Subcutaneous adipose tissue (tissue), 4 donors: ENCODE results near the gene PRTFDC1. TPM values are rescaled to one million over a fixed set of nuclear protein-coding genes. Genes with fewer than 3 reads are reported as not detected.

ENCODE experiments used
- total RNA-seq, 4 donors: library from RNA; depleted of rRNA; stranded (reverse); fragments of >200 nt; gene quantifications; one replicate each; pipeline ENCODE4 v1.1.0, GENCODE V29; 2016
- TF ChIP-seq, protein P1 (sequence below): fragments of 450-650 bp; IDR thresholded peaks from one replicate; pipeline ENCODE4 v1.5.1; 2016; ENCODE audit warnings: low read depth, mild to moderate bottlenecking, control low read depth, antibody characterized with exemption, moderate library complexity

Gene PRTFDC1
- total RNA-seq, 4 donors from 2014 or later, result 2.4 to 2.8 (median 2.7) TPM

GRCh38 chr10:24915304-24915703, 37.1 kb downstream of the PRTFDC1 start:
- TF ChIP-seq, protein P1, sequence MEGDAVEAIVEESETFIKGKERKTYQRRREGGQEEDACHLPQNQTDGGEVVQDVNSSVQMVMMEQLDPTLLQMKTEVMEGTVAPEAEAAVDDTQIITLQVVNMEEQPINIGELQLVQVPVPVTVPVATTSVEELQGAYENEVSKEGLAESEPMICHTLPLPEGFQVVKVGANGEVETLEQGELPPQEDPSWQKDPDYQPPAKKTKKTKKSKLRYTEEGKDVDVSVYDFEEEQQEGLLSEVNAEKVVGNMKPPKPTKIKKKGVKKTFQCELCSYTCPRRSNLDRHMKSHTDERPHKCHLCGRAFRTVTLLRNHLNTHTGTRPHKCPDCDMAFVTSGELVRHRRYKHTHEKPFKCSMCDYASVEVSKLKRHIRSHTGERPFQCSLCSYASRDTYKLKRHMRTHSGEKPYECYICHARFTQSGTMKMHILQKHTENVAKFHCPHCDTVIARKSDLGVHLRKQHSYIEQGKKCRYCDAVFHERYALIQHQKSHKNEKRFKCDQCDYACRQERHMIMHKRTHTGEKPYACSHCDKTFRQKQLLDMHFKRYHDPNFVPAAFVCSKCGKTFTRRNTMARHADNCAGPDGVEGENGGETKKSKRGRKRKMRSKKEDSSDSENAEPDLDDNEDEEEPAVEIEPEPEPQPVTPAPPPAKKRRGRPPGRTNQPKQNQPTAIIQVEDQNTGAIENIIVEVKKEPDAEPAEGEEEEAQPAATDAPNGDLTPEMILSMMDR, result no peak

DNA sequence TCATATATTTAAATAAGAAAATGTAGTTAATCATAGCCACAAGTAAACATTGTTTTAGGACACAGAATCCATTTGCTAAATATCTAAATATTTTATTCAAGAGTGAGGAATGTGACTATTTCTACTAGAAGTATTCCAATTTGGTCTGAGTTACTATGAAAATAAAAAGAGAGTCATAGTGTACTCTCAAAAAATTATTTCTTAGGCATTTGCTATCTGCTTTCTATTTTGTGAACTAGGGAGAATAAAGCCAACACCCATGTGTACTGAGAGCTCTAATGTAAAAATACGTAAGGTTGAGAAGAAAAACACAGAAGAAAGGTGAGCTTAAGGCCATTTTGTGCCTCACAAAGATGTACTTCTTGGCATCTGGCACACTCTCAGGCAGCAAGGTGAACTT, 38.3 kb downstream of the PRTFDC1 start:
- TF ChIP-seq, protein P1, result no peak

GRCh38 chr10:24912215-24912614, 40.2 kb downstream of the PRTFDC1 start:
- TF ChIP-seq, protein P1, result no peak

- TF ChIP-seq, protein P1, result no peak
These were observed 41.4 kb downstream of the PRTFDC1 start for GRCh38 chr10:24911029-24911428.

GRCh38 chr10:24910574-24910973, 41.8 kb downstream of the PRTFDC1 start:
- TF ChIP-seq, protein P1, result no peak

GRCh38 chr10:24908793-24909423, 43.5 kb downstream of the PRTFDC1 start:
- TF ChIP-seq, protein P1, result no peak

- TF ChIP-seq, protein P1, result no peak
These were observed 44.5 kb downstream of the PRTFDC1 start for GRCh38 chr10:24907956-24908355.
